Progenitor cell of endocrine pancreas (in vitro differentiated cells): ENCODE data around the gene S100A8. TPM values are rescaled to one million over a fixed set of nuclear protein-coding genes. Genes with fewer than 3 reads are reported as not detected.

Source experiments
- DNase-seq: peaks from one replicate; pipeline ENCODE4 v3.0.0; 2021; ENCODE audit warnings: low spot score; ENCODE audit not compliant: unreplicated experiment
- H3K27ac Mint-ChIP-seq: 2 replicates; pipeline ENCODE4 v1.8.0; 2021; ENCODE audit warnings: mild to moderate bottlenecking, moderate library complexity, mixed read lengths
- H3K27me3 Mint-ChIP-seq: 2 replicates; pipeline ENCODE4 v1.8.0; 2021; ENCODE audit warnings: mixed read lengths
- H3K36me3 Mint-ChIP-seq: 2 replicates; pipeline ENCODE4 v1.8.0; 2022; ENCODE audit warnings: mixed read lengths; ENCODE audit not compliant: insufficient read depth
- H3K4me1 Mint-ChIP-seq: 2 replicates; pipeline ENCODE4 v1.8.0; 2021; ENCODE audit warnings: low read depth, mixed read lengths
- H3K4me3 Mint-ChIP-seq: 2 replicates; pipeline ENCODE4 v1.8.0; 2021; ENCODE audit warnings: low read depth, mild to moderate bottlenecking, moderate library complexity, mixed read lengths
- H3K9me3 Mint-ChIP-seq: 2 replicates; pipeline ENCODE4 v1.8.0; 2021; ENCODE audit warnings: low read depth, mixed read lengths
- total RNA-seq: library from RNA; stranded (reverse); gene quantifications from 2 replicates; pipeline ENCODE4 v1.2.1, GENCODE V29; 2021
- TF ChIP-seq, protein P1 (sequence below): fragments of 200-600 bp; sonication (generic); IDR thresholded peaks from one replicate; pipeline ENCODE4 v1.5.0; 2021; ENCODE audit warnings: antibody characterized with exemption, mild to moderate bottlenecking; ENCODE audit not compliant: unreplicated experiment

Gene S100A8
- total RNA-seq, 1 donor from 2014 or later: not detected

- DNase-seq: no peak
- TF ChIP-seq, protein P1, sequence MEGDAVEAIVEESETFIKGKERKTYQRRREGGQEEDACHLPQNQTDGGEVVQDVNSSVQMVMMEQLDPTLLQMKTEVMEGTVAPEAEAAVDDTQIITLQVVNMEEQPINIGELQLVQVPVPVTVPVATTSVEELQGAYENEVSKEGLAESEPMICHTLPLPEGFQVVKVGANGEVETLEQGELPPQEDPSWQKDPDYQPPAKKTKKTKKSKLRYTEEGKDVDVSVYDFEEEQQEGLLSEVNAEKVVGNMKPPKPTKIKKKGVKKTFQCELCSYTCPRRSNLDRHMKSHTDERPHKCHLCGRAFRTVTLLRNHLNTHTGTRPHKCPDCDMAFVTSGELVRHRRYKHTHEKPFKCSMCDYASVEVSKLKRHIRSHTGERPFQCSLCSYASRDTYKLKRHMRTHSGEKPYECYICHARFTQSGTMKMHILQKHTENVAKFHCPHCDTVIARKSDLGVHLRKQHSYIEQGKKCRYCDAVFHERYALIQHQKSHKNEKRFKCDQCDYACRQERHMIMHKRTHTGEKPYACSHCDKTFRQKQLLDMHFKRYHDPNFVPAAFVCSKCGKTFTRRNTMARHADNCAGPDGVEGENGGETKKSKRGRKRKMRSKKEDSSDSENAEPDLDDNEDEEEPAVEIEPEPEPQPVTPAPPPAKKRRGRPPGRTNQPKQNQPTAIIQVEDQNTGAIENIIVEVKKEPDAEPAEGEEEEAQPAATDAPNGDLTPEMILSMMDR: no peak
- peaks cover 4% of the 10 kb centered on the region for H3K4me1 Mint-ChIP-seq
- H3K27ac Mint-ChIP-seq: no peak overlapping the region
- H3K4me3 Mint-ChIP-seq: no peak overlapping the region
- H3K36me3 Mint-ChIP-seq: no peaks in the 10 kb centered on the region
- H3K27me3 Mint-ChIP-seq: peaks cover 5% of the 10 kb centered on the region
- no peaks in the 10 kb centered on the region for H3K9me3 Mint-ChIP-seq
Measured at GRCh38 chr1:153364156-153364555, 26.7 kb downstream of the S100A8 start.

DNA sequence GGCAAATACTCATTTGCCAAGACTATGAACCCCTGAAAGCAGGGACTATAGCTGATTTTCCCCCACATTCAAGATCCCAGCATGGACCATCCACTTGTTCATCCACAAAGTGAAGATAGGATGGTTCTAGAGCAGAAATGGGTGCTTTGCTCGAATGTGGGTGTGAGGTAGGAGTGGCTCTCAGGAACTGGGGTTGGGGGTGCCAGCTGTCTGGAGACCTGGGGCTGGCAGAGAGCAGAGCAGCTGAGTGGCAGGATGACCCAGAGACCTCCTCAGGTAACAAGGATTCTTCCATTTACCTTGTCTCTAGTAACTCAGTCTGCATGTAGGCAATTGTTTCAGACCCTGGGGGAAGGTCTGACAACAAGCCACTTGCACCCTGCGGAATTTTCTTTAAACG lies 27.2 kb downstream of the S100A8 start:
- Mint-ChIP-seq H3K27me3 (peaks cover 5% of the 10 kb centered on the region), H3K9me3 (no peaks in the 10 kb centered on the region), H3K4me3 (no peak overlapping the region), H3K4me1 (peaks cover 4% of the 10 kb centered on the region), H3K36me3 (no peaks in the 10 kb centered on the region), H3K27ac (no peak overlapping the region)
- no peak for DNase-seq
- TF ChIP-seq, protein P1: no peak

- TF ChIP-seq, protein P1: no peak
- DNase-seq: no peak
- no peak overlapping the region for H3K27ac Mint-ChIP-seq
- H3K36me3 Mint-ChIP-seq: no peaks in the 10 kb centered on the region
- no peaks in the 10 kb centered on the region for H3K9me3 Mint-ChIP-seq
- peaks cover 4% of the 10 kb centered on the region for H3K4me1 Mint-ChIP-seq
- H3K27me3 Mint-ChIP-seq: peaks cover 3% of the 10 kb centered on the region
- H3K4me3 Mint-ChIP-seq: no peak overlapping the region
Measured at GRCh38 chr1:153362187-153362775, 28.6 kb downstream of the S100A8 start.

GRCh38 chr1:153361480-153362109 lies 29.3 kb downstream of the S100A8 start:
- Mint-ChIP-seq H3K27ac (no peak overlapping the region), H3K4me3 (no peak overlapping the region), H3K36me3 (no peaks in the 10 kb centered on the region), H3K4me1 (peaks cover 4% of the 10 kb centered on the region), H3K27me3 (peaks cover 4% of the 10 kb centered on the region), H3K9me3 (no peaks in the 10 kb centered on the region)
- TF ChIP-seq, protein P1: no peak
- no peak for DNase-seq

DNA sequence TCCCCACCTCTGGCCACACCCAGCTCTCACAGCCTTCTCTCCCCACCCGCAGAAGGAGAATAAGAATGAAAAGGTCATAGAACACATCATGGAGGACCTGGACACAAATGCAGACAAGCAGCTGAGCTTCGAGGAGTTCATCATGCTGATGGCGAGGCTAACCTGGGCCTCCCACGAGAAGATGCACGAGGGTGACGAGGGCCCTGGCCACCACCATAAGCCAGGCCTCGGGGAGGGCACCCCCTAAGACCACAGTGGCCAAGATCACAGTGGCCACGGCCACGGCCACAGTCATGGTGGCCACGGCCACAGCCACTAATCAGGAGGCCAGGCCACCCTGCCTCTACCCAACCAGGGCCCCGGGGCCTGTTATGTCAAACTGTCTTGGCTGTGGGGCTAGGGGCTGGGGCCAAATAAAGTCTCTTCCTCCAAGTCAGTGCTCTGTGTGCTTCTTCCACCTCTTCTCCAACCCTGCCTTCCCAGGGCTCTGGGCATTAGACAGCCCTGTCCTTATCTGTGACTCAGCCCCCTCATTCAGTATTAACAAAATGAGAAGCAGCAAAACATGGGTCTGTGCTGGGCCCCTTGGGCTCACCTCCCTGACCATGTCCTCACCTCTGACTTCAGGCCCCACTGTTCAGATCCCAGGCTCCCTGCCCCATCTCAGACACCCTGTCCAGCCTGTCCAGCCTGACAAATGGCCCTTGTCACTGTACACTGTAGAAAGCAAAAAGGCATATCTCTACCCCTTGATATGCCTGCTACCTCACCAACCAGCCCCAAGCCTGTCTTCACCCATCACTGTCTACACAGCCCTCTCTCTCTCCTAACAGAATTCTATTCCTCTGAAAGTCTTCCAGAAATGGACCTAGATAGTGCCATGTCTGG lies 30.0 kb downstream of the S100A8 start:
- Mint-ChIP-seq H3K4me1 (peaks cover 4% of the 10 kb centered on the region), H3K27me3 (peaks cover 10% of the 10 kb centered on the region)

More for the DNA sequence above, 30.0 kb downstream of the S100A8 start:
- Mint-ChIP-seq H3K27ac (no peak overlapping the region), H3K9me3 (no peaks in the 10 kb centered on the region), H3K36me3 (no peaks in the 10 kb centered on the region), H3K4me3 (no peak overlapping the region)
- TF ChIP-seq, protein P1: no peak
- no peak for DNase-seq
